NCI-H187 treated with DMSO at 0.1 percent for 48 hours (cell line): ENCODE measurements around the gene DNM3.
A peak's percentile ranks its signal among the peaks of the same experiment; 100 is the strongest.

Experiments used
- DNase-seq: peaks from one replicate; lab custom pipeline; 2025; lab: John Stamatoyannopoulos, UW

The DNM3 gene

GRCh38 chr1:171817511-171818265 is 23.6 kb upstream of the DNM3 start:
- no peak for DNase-seq

GRCh38 chr1:171819946-171820345 is 21.4 kb upstream of the DNM3 start:
- DNase-seq = no peak

GRCh38 chr1:171826973-171827372 is 14.3 kb upstream of the DNM3 start:
- DNase-seq = no peak

- no peak for DNase-seq
Observed at GRCh38 chr1:171828794-171829193, 12.5 kb upstream of the DNM3 start.

GRCh38 chr1:171833091-171833825 is 8.0 kb upstream of the DNM3 start:
- no peak for DNase-seq

GRCh38 chr1:171834821-171835220 is 6.5 kb upstream of the DNM3 start:
- no peak for DNase-seq

- DNase-seq = no peak
Observed at GRCh38 chr1:171835891-171836290, 5.4 kb upstream of the DNM3 start.

GRCh38 chr1:171841931-171842761 is 848 bp downstream of the DNM3 start:
- DNase-seq = peak; percentile 10

- no peak for DNase-seq
Observed at GRCh38 chr1:171844381-171844780, 3.1 kb downstream of the DNM3 start.

GRCh38 chr1:171845998-171846397 is 4.7 kb downstream of the DNM3 start:
- DNase-seq = no peak

- DNase-seq = no peak
Observed at GRCh38 chr1:171849245-171849898, 8.1 kb downstream of the DNM3 start.

GRCh38 chr1:171850651-171851350 is 9.5 kb downstream of the DNM3 start:
- DNase-seq = no peak

- DNase-seq = no peak
Observed at GRCh38 chr1:171852272-171852671, 11.0 kb downstream of the DNM3 start.

GRCh38 chr1:171855381-171855780 is 14.1 kb downstream of the DNM3 start:
- DNase-seq = no peak

- DNase-seq = no peak
Observed at GRCh38 chr1:171858696-171859095, 17.4 kb downstream of the DNM3 start.

- no peak for DNase-seq
Observed at GRCh38 chr1:171860696-171861095, 19.4 kb downstream of the DNM3 start.

- DNase-seq = no peak
Observed at GRCh38 chr1:171863531-171863930, 22.2 kb downstream of the DNM3 start.

GRCh38 chr1:171864308-171864707 is 23.0 kb downstream of the DNM3 start:
- DNase-seq = no peak

- DNase-seq = no peak
Observed at GRCh38 chr1:171865106-171865505, 23.8 kb downstream of the DNM3 start.

GRCh38 chr1:171867236-171867635 is 25.9 kb downstream of the DNM3 start:
- DNase-seq = no peak

GRCh38 chr1:171868217-171868803 is 27.0 kb downstream of the DNM3 start:
- DNase-seq = no peak
